Heart left ventricle (tissue), 13 donors: ENCODE results near the gene THSD4.

Experiments
- CTCF ChIP-seq, 12 donors: fragments of 200-600 bp; sonication (generic) in 4 of 12; IDR thresholded peaks; one replicate each; pipeline versions ENCODE4 v1.5.0 to v1.8.0; 2018 to 2022; ENCODE audit warnings: antibody characterized with exemption in 12 of 12, mild to moderate bottlenecking in 5 of 12
- POLR2A ChIP-seq, 2 donors: fragments of 450-650 bp; IDR thresholded peaks; one replicate each; pipeline ENCODE4 v1.6.1; 2017; ENCODE audit warnings: antibody characterized with exemption in 2 of 2, mild to moderate bottlenecking in 2 of 2, moderate library complexity in 2 of 2
- donor health status: ischemic (EF 13 %, LVEDD 7.1; RV severe dilation, severe dysfunction).
- donor health status: DM: no; HTN: yes; CAD: no.
- donor health status: DM: no; HTN: no; CAD: no.
- donor health status: ischemic (EF 25% LVEDD 6.9; RV normal size, moderate dysfunction).
- donor health status: ischemic (EF 25% LVEDD 5.7; RV mildly dilated, moderate dysfunction).
- donor health status: ischemic (EF 35%, LVEDD 5.7; RV mildly dilated, moderate dysfunction).
- donor health status: nonischemic (EF 11% LVEDD 7.7; RV severe dilation, severe dysfunction).
- donor health status: DM: yes; HTN: yes; CAD: no.
- donor health status: PGD.
- donor health status: ischemic (EF 29% LVEDD 5.4; RV normal size, mild dysfunction).
- donor health status: nonischemic (EF 23%, LVEDD 6.1; RV moderate dilation, normal function).

GRCh38 chr15:71125831-71126450 lies 10.7 kb downstream of the THSD4 start:
- TF ChIP-seq CTCF (IDR thresholded peaks at IDR 0.05) (peak in 6 of 12 donors; percentile 10 to 40 (median 34)), POLR2A (IDR thresholded peaks at IDR 0.05) (no peak)
